ENCODE measurements around the gene CPNE9. TPM values are rescaled to one million over a fixed set of nuclear protein-coding genes. Genes with fewer than 3 reads are reported as not detected.

CPNE9 gene
- total RNA-seq, 1 experiment from 2014 or later, result not detected

- Histone ChIP-seq H3K4me1 (no peaks in the 10 kb centered on the region), H3K36me3 (ENCODE audit: control insufficient read depth, insufficient read depth, low read length) (no peaks in the 10 kb centered on the region), H3K9me3 (no peaks in the 10 kb centered on the region), H3K4me3 (ENCODE audit: low read depth, low read length) (no peak overlapping the region), H3K27me3 (replicated peaks; ENCODE audit: control insufficient read depth, insufficient read depth, low read length) (no peaks in the 10 kb centered on the region)
- H3K4me3 Mint-ChIP-seq (ENCODE audit: unreplicated experiment), result no peak overlapping the region
- intact Hi-C loops (cut with micrococcal nuclease; ENCODE audit: unreplicated experiment), result no loop called here
- H3K27me3 Mint-ChIP-seq (ENCODE audit: insufficient read depth, unreplicated experiment), result peaks cover 27% of the 10 kb centered on the region
- no TSS peak for BruUV-seq (replicated peaks)
- H3K27ac Mint-ChIP-seq (ENCODE audit: unreplicated experiment), result no peak overlapping the region
- no peak for TF ChIP-seq CTCF (IDR thresholded peaks at IDR 0.05; ENCODE audit: insufficient read depth in 1 of 2, low read depth in 1 of 2, low read length in 1 of 2, severe bottlenecking in 1 of 2, unreplicated experiment in 1 of 2)
- ChIA-PET POLR2A (no interaction called here), CTCF (no interaction called here)
- no peaks in the 10 kb centered on the region for H3K4me1 Mint-ChIP-seq (ENCODE audit: low read depth, unreplicated experiment)
- H3K9me3 Mint-ChIP-seq (ENCODE audit: unreplicated experiment), result no peaks in the 10 kb centered on the region
- no peak for DNase-seq
- H3K36me3 Mint-ChIP-seq (ENCODE audit: insufficient read depth, unreplicated experiment), result no peaks in the 10 kb centered on the region
Measured at GRCh38 chr3:9713142-9713541, 9.5 kb downstream of the CPNE9 start.

DNA sequence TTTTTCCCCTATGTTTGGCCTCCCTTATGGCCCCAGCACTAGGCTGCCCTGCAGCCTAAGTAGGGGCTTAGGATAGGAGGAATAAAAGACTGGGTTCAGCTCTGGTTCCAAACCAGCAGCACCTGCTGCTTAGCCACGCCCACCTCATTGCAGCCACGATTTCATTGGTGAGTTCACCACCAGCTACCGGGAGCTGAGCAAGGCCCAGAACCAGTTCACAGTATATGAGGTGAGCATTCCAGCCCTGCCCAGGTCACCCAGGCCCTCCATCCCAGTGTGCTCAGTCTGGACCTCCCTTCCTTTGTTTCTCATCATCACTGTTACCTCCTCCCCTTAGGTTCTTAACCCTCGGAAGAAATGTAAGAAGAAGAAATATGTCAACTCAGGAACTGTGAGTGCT is 11.5 kb downstream of the CPNE9 start:
- DNase-seq, result peak; percentile 41 to 56
- H3K4me3 Mint-ChIP-seq (ENCODE audit: unreplicated experiment), result no peak overlapping the region

DNA sequence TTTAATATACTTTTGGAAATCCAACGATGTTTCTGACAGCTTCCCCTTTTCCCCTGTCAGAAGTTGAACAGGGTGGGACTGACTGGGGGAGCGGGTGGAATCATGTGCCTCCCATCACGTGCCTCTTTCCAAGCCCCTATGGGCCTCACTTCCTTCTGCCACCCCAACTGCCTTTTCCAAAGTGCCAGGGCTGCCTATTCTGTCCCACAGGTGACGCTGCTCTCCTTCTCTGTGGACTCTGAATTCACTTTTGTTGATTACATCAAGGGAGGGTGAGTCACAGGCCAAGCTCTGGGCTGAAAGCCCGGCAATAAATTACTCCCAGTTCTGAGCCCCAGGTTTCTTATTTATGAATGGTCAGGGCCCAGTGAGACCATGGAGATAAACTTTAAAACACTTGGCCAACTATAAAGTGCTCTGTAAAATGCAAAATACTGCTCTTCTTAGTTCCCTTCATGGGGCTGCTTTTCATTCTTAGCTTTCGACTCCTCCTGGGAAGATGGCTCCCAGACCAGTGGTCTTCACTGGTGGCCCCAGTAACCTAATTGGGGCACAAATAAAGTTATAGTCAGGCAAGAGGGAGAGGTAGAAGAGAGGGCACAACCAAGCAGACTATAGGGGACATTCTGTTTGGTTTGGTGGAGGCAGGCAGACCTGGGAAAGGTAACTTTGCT is 12.3 kb downstream of the CPNE9 start:
- POLR2A ChIA-PET, result no interaction called here
- Mint-ChIP-seq H3K4me3 (ENCODE audit: unreplicated experiment) (no peak overlapping the region), H3K4me1 (ENCODE audit: low read depth, unreplicated experiment) (no peaks in the 10 kb centered on the region), H3K27me3 (ENCODE audit: insufficient read depth, unreplicated experiment) (peaks cover 20% of the 10 kb centered on the region), H3K9me3 (ENCODE audit: unreplicated experiment) (no peaks in the 10 kb centered on the region), H3K27ac (ENCODE audit: unreplicated experiment) (no peak overlapping the region), H3K36me3 (ENCODE audit: insufficient read depth, unreplicated experiment) (no peaks in the 10 kb centered on the region)
- intact Hi-C loops (cut with micrococcal nuclease; ENCODE audit: unreplicated experiment), result no loop called here
- Histone ChIP-seq H3K4me3 (ENCODE audit: low read depth, low read length) (no peak overlapping the region), H3K9me3 (no peaks in the 10 kb centered on the region), H3K27me3 (replicated peaks; ENCODE audit: control insufficient read depth, insufficient read depth, low read length) (no peaks in the 10 kb centered on the region), H3K36me3 (ENCODE audit: control insufficient read depth, insufficient read depth, low read length) (no peaks in the 10 kb centered on the region), H3K4me1 (no peaks in the 10 kb centered on the region)
- BruUV-seq (replicated peaks), result no TSS peak
- peak in 1 of 2 experiments; percentile 83 for TF ChIP-seq CTCF (IDR thresholded peaks at IDR 0.05; ENCODE audit: insufficient read depth in 1 of 2, low read depth in 1 of 2, low read length in 1 of 2, severe bottlenecking in 1 of 2, unreplicated experiment in 1 of 2)
- peak; percentile 51 to 59 for DNase-seq
- CTCF ChIA-PET, result no interaction called here

More for the DNA sequence above, 11.5 kb downstream of the CPNE9 start:
- Histone ChIP-seq H3K4me3 (ENCODE audit: low read depth, low read length) (no peak overlapping the region), H3K27me3 (replicated peaks; ENCODE audit: control insufficient read depth, insufficient read depth, low read length) (no peaks in the 10 kb centered on the region), H3K36me3 (ENCODE audit: control insufficient read depth, insufficient read depth, low read length) (no peaks in the 10 kb centered on the region), H3K9me3 (no peaks in the 10 kb centered on the region), H3K4me1 (no peaks in the 10 kb centered on the region)
- Mint-ChIP-seq H3K9me3 (ENCODE audit: unreplicated experiment) (no peaks in the 10 kb centered on the region), H3K4me1 (ENCODE audit: low read depth, unreplicated experiment) (no peaks in the 10 kb centered on the region), H3K27me3 (ENCODE audit: insufficient read depth, unreplicated experiment) (peaks cover 24% of the 10 kb centered on the region), H3K27ac (ENCODE audit: unreplicated experiment) (no peak overlapping the region), H3K36me3 (ENCODE audit: insufficient read depth, unreplicated experiment) (no peaks in the 10 kb centered on the region)
- intact Hi-C loops (cut with micrococcal nuclease; ENCODE audit: unreplicated experiment), result no loop called here
- BruUV-seq (replicated peaks), result no TSS peak
- POLR2A ChIA-PET, result no interaction called here
- CTCF ChIA-PET, result interaction anchor here (0.6 kb wide), 1 partner anchor 263 kb away, joined by 3 read pairs; no protein-coding TSS in a partner anchor
- TF ChIP-seq CTCF (IDR thresholded peaks at IDR 0.05; ENCODE audit: insufficient read depth in 1 of 2, low read depth in 1 of 2, low read length in 1 of 2, severe bottlenecking in 1 of 2, unreplicated experiment in 1 of 2), result no peak
